ENCODE measurements around the gene MED10.

- TF ChIP-seq CTCF (IDR thresholded peaks at IDR 0.05) (no peak), POLR2A (IDR thresholded peaks at IDR 0.05) (no peak), POLR2AphosphoS5 (IDR thresholded peaks at IDR 0.05; ENCODE audit: insufficient read depth in 1 of 2, low read depth in 1 of 2) (no peak)
Observed at GRCh38 chr5:6417657-6418056, 39.3 kb upstream of the MED10 start.
